ENCODE data around the gene SLF2.

DNA sequence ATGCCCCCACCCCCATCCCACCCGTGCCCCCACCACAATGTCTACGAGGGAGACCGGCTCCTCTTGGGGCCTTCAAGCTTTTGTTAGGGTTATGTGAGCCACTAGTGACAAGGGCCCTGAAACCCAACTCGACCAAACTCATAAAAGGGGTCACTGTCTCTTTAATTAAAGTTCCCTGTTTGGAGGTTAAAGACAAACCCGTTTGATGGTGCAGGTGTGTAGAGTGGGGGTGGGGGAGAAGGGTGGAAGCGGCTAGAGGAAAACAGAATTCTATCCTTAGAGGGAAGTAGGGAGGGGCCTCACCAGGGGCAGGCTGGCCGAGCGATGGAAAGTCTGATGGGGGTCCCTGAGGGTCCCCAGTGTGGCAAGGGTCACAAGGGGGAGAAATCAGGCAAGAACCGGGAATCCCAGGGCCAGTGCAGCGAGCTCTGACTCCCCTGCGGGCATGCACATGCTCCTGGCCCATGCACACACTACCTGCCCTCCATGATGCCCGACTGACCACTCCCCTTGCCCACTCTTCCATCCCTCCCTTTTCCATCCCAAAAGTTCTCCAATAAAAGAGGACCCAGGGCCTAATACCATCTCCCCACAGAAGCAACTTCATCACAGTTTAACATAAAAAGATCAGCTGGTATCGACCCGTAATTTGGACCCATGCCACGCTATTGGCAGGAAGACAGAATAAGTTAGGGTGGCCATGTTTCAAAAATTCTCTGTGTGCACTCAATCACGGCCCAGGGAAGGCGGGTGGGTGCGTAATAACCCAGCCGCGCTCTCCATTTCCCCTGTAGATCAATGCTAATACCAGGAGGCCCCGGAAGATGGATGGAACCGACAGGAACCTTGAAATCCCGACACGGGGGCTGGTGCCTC lies 35.9 kb upstream of the SLF2 start:
- TF ChIP-seq, protein P1, sequence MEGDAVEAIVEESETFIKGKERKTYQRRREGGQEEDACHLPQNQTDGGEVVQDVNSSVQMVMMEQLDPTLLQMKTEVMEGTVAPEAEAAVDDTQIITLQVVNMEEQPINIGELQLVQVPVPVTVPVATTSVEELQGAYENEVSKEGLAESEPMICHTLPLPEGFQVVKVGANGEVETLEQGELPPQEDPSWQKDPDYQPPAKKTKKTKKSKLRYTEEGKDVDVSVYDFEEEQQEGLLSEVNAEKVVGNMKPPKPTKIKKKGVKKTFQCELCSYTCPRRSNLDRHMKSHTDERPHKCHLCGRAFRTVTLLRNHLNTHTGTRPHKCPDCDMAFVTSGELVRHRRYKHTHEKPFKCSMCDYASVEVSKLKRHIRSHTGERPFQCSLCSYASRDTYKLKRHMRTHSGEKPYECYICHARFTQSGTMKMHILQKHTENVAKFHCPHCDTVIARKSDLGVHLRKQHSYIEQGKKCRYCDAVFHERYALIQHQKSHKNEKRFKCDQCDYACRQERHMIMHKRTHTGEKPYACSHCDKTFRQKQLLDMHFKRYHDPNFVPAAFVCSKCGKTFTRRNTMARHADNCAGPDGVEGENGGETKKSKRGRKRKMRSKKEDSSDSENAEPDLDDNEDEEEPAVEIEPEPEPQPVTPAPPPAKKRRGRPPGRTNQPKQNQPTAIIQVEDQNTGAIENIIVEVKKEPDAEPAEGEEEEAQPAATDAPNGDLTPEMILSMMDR (IDR thresholded peaks at IDR 0.05): no peak
- TF ChIP-seq POLR2A (IDR thresholded peaks at IDR 0.05): no peak
- no peak for TF ChIP-seq POLR2AphosphoS5 (IDR thresholded peaks at IDR 0.05)
- no peak for TF ChIP-seq EP300 (IDR thresholded peaks at IDR 0.05)

All from stomach (tissue), 4 donors.